B cell (primary cell): Measurements from ENCODE around the gene ZNF839. TPM values are rescaled to one million over a fixed set of nuclear protein-coding genes. Genes with fewer than 3 reads are reported as not detected.

Experiments used
- ATAC-seq: fragments of 200-7000 bp; cut with Tn5 transposase; one replicate; pipeline ENCODE4 v1.10.0; 2021; ENCODE audit warnings: low read depth, mild to moderate bottlenecking, moderate number of reproducible peaks, moderate library complexity
- CTCF ChIA-PET: fragments of 350-600 bp; sonication (Branson Sonifier 250); formaldehyde crosslinking; loops from one replicate; lab custom pipeline; 2021; ENCODE audit warnings: antibody characterized with exemption, inconsistent platforms; lab: Charles Lee
- POLR2A ChIA-PET: fragments of 350-600 bp; sonication (Branson Sonifier 250); formaldehyde crosslinking; loops from one replicate; lab custom pipeline; 2021; ENCODE audit warnings: antibody characterized with exemption; lab: Charles Lee
- DNase-seq: peaks from one replicate; pipeline ENCODE4 v3.0.0; 2013
- H2AFZ ChIP-seq: 2 replicates; pipeline ENCODE4 v1.6.1; 2012; ENCODE audit warnings: mild to moderate bottlenecking, low read depth, low read length; ENCODE audit not compliant: insufficient read depth, poor library complexity, severe bottlenecking
- H3K27ac ChIP-seq, 2 donors: 1 replicate in 1 of 2; 2 replicates in 1 of 2; pipeline ENCODE4 v1.5.1; 2012 to 2013; ENCODE audit warnings: low read length in 2 of 2, mild to moderate bottlenecking in 2 of 2, moderate library complexity in 1 of 2
- H3K27me3 ChIP-seq, 4 experiments: fragments of 200-600 bp in 1 of 4; sonication (generic) in 1 of 4; replicated peaks in 1 of 4; 1 replicate in 2 of 4; 2 replicates in 2 of 4; pipeline versions ENCODE4 v1.6.1 to v1.7.0; 2013 to 2016; ENCODE audit warnings: low read length in 3 of 4, mild to moderate bottlenecking in 2 of 4, mixed read lengths in 1 of 4, moderate library complexity in 1 of 4; ENCODE audit not compliant: insufficient read depth in 4 of 4, control insufficient read depth in 3 of 4; ENCODE audit errors: control extremely low read depth in 1 of 4
- H3K36me3 ChIP-seq, 2 experiments: replicated peaks in 1 of 2; 1 replicate in 1 of 2; 2 replicates in 1 of 2; pipeline versions ENCODE4 v1.6.1 to v1.7.1; 2013; ENCODE audit warnings: low read length in 1 of 2; ENCODE audit not compliant: insufficient read depth in 2 of 2, control insufficient read depth in 1 of 2; ENCODE audit errors: control extremely low read depth in 1 of 2, extremely low read depth in 1 of 2
- H3K4me1 ChIP-seq, 2 donors: fragments of 200-600 bp in 1 of 2; sonication (generic) in 1 of 2; 1 replicate in 1 of 2; 2 replicates in 1 of 2; pipeline versions ENCODE4 v1.5.1 to v1.6.1; 2013 to 2017; ENCODE audit warnings: low read length in 2 of 2; ENCODE audit not compliant: control insufficient read depth in 2 of 2, insufficient read depth in 2 of 2
- H3K4me2 ChIP-seq: replicated peaks from 2 replicates; pipeline ENCODE3; 2012; ENCODE audit warnings: mild to moderate bottlenecking, low read depth, low read length; ENCODE audit not compliant: poor library complexity, severe bottlenecking
- H3K4me3 ChIP-seq, 5 experiments: fragments of 200-600 bp in 1 of 5; sonication (generic) in 1 of 5; 1 replicate in 3 of 5; 2 replicates in 2 of 5; pipeline versions ENCODE4 v1.5.1 to v1.7.0; 2011 to 2016; ENCODE audit warnings: low read length in 4 of 5, mild to moderate bottlenecking in 4 of 5, low read depth in 2 of 5, control low read depth in 1 of 5, moderate library complexity in 1 of 5; ENCODE audit not compliant: insufficient read depth in 1 of 5; ENCODE audit errors: control extremely low read depth in 1 of 5, extremely low read depth in 1 of 5
- H3K79me2 ChIP-seq: fragments of 200-600 bp; sonication (generic); one replicate; pipeline ENCODE4 v1.6.0; 2016; ENCODE audit warnings: low read length; ENCODE audit not compliant: control insufficient read depth, insufficient read depth
- H3K9ac ChIP-seq: fragments of 200-600 bp; sonication (generic); 2 replicates; pipeline ENCODE4 v1.6.1; 2017; ENCODE audit warnings: mild to moderate bottlenecking, low read length, moderate library complexity
- H3K9me3 ChIP-seq, 3 donors: one replicate each; pipeline versions ENCODE4 v1.6.1 to v1.7.1; 2013; ENCODE audit warnings: low read length in 2 of 3; ENCODE audit not compliant: control insufficient read depth in 2 of 3, insufficient read depth in 1 of 3; ENCODE audit errors: control extremely low read depth in 1 of 3
- H4K20me1 ChIP-seq: 2 replicates; pipeline ENCODE4 v1.6.0; 2012; ENCODE audit warnings: mild to moderate bottlenecking, low read length; ENCODE audit not compliant: insufficient read depth, control insufficient read depth, poor library complexity, severe bottlenecking
- H3K27ac Mint-ChIP-seq: one replicate; pipeline ENCODE4 v1.8.0; 2021; ENCODE audit warnings: mixed read lengths
- H3K27me3 Mint-ChIP-seq: one replicate; pipeline ENCODE4 v1.8.0; 2021; ENCODE audit warnings: mixed read lengths
- H3K4me1 Mint-ChIP-seq: one replicate; pipeline ENCODE4 v1.8.0; 2021; ENCODE audit warnings: mixed read lengths
- H3K4me3 Mint-ChIP-seq: one replicate; pipeline ENCODE4 v1.8.0; 2021; ENCODE audit warnings: mixed read lengths
- H3K9me3 Mint-ChIP-seq: one replicate; pipeline ENCODE4 v1.8.0; 2022; ENCODE audit warnings: mixed read lengths; ENCODE audit not compliant: insufficient read depth
- CTCF ChIP-seq: fragments of 200-600 bp; IDR thresholded peaks from one replicate; pipeline ENCODE4 v1.8.0; 2022; ENCODE audit warnings: antibody characterized with exemption, mild to moderate bottlenecking
- EZH2 ChIP-seq: IDR thresholded peaks from 2 replicates; pipeline ENCODE4 v1.6.1; 2012; ENCODE audit warnings: borderline replicate concordance, low read depth, mild to moderate bottlenecking, moderate library complexity, low read length; ENCODE audit not compliant: insufficient read depth, poor library complexity, severe bottlenecking
- WGBS: methylation state at CpG from one replicate; pipeline ENCODE4 v1.1.5; 2013; ENCODE audit warnings: missing lambda C conversion rate; ENCODE audit not compliant: insufficient coverage; 5-methylcytosine and 5-hydroxymethylcytosine counted together
- intact Hi-C: fragments of 100-400 bp; cut with micrococcal nuclease; formaldehyde crosslinking; loops from one replicate; pipeline ENCODE4 v1.10.0; 2022
- polyA plus RNA-seq: library from polyadenylated mRNA; depleted of rRNA; stranded (reverse); fragments of >200 nt; gene quantifications from 2 replicates; pipeline ENCODE4 v1.2.3, GENCODE V29; 2012
- total RNA-seq, 2 donors: library from RNA; stranded (reverse); fragments of 120-200 nt in 1 of 2; gene quantifications; 1 replicate in 1 of 2; 2 replicates in 1 of 2; pipeline versions ENCODE4 v1.2.3 to v1.2.4, GENCODE V29; 2013 to 2022

Gene ZNF839
- total and polyA plus RNA-seq, 2 donors (not counting 1 experiment from before 2014, with no cell fraction given), result 22.8 to 28.8 TPM

- peaks cover 51% of the 10 kb centered on the region for H3K4me1 Mint-ChIP-seq
- Histone ChIP-seq H3K79me2 (no peaks in the 10 kb centered on the region), H3K4me3 (peak overlapping the region in 2 of 5 experiments; percentile 39 to 84), H3K9ac (peak overlapping the region; percentile 72), H3K27ac (peak overlapping the region in 1 of 2 donors; percentile 95), H3K27me3 (no peaks in the 10 kb centered on the region), H2AFZ (peak overlapping the region; percentile 74), H4K20me1 (no peaks in the 10 kb centered on the region), H3K9me3 (no peaks in the 10 kb centered on the region), H3K4me2 (peak overlapping the region; percentile 77), H3K36me3 (peaks cover 0 to under 1% of the 10 kb centered on the region in 2 experiments), H3K4me1 (peaks cover 29 to 40% of the 10 kb centered on the region in 2 donors)
- ChIA-PET CTCF (interaction anchor here (1.0 to 2.8 kb wide), 6 partner anchors 15 to 614 kb away, joined by 3 to 11 read pairs (median 4); partner anchors contain the start of genes CINP, MOK and TECPR2), POLR2A (no interaction called here)
- peak overlapping the region; percentile 90 for H3K4me3 Mint-ChIP-seq
- H3K27ac Mint-ChIP-seq, result peak overlapping the region; percentile 93
- no peak for DNase-seq
- intact Hi-C loops, result no loop called here
- no peak for ATAC-seq
- no peaks in the 10 kb centered on the region for H3K27me3 Mint-ChIP-seq
- 99% methylated on average over 12 of the region's 17 CpGs for WGBS
- TF ChIP-seq EZH2 (no peak), CTCF (no peak)
- no peaks in the 10 kb centered on the region for H3K9me3 Mint-ChIP-seq
Observed at GRCh38 chr14:102320671-102321455, 1.3 kb downstream of the ZNF839 start.
